NK-92 (cell line): Measurements from ENCODE around the gene PXYLP1.
"Not testable (repeated sequence)": the region's sequence is repeated elsewhere in the genome, so short reads cannot be mapped to it uniquely, and the experiment has no call there.

Experiments used
- DNase-seq: peaks from one replicate; lab custom pipeline; 2025; ENCODE audit not compliant: unreplicated experiment; lab: John Stamatoyannopoulos, UW

PXYLP1 gene

DNA sequence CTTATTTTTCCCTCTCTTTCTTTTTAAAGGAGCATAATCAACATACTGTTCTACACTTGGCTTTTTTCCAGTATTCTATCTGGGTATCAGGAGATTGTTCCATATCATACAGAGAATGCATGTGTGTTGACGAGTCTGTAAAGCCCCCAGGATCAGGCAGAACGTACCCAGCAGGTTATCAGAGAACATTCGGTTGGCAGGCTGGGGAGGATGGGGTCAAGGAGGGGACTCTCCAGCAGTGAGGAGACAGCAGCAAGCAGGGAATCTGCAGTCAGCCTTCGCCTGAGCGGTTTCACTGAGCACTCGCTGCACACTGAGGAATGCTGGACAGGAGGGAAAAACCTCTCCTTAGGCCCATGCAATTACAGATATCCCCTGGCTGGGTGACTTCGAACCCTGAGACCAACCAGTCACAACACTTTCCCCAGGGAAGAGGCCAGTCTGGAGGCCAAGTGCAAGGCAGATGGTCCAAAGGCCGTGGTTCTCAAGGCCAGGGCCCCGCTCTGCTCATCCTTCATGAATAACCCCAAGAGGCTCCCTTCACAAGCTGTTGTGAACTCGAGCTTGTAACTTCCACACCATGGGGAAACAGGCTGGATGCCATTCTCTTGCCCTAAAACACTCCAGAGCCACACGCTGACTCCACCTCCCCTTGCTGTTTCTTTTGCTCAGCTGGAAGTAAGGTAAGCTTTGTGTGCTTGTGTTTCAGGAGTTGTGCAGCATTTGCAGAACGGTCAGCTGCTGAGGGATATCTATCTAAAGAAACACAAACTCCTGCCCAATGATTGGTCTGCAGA lies 60.1 kb downstream of the PXYLP1 start:
- DNase-seq: no peak

DNA sequence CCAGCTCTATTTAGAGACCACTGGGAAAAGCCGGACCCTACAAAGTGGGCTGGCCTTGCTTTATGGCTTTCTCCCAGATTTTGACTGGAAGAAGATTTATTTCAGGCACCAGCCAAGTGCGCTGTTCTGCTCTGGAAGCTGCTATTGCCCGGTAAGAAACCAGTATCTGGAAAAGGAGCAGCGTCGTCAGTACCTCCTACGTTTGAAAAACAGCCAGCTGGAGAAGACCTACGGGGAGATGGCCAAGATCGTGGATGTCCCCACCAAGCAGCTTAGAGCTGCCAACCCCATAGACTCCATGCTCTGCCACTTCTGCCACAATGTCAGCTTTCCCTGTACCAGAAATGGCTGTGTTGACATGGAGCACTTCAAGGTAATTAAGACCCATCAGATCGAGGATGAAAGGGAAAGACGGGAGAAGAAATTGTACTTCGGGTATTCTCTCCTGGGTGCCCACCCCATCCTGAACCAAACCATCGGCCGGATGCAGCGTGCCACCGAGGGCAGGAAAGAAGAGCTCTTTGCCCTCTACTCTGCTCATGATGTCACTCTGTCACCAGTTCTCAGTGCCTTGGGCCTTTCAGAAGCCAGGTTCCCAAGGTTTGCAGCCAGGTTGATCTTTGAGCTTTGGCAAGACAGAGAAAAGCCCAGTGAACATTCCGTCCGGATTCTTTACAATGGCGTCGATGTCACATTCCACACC lies 60.9 kb downstream of the PXYLP1 start:
- no peak for DNase-seq

DNA sequence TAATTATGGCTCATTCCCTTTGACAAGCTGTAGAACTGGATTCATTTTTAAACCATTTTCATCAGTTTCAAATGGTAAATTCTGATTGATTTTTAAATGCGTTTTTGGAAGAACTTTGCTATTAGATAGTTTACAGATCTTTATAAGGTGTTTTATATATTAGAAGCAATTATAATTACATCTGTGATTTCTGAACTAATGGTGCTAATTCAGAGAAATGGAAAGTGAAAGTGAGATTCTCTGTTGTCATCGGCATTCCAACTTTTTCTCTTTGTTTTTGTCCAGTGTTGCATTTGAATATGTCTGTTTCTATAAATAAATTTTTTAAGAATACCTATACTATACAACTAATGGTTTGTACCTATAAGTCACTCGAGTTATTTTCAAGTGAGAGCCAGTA lies 62.7 kb downstream of the PXYLP1 start:
- DNase-seq: no peak

DNA sequence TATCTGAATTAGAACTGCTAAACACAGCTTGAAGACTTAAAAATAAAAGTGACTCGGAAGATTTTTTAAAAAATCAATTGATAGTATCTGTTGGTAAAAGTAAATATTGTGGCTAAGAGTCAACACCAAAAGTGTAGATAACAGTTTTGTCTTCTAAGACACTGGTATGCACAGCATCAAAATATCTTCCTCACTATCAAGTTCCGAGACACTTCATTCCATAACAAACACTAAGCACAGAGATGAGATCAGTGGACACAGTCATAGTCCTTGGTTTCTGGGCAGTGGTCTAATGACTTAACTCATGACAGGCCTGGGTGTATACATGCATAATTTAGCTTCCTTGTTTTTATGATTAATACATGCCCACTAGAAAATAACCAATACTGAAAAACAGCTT lies 63.2 kb downstream of the PXYLP1 start:
- no peak for DNase-seq

DNA sequence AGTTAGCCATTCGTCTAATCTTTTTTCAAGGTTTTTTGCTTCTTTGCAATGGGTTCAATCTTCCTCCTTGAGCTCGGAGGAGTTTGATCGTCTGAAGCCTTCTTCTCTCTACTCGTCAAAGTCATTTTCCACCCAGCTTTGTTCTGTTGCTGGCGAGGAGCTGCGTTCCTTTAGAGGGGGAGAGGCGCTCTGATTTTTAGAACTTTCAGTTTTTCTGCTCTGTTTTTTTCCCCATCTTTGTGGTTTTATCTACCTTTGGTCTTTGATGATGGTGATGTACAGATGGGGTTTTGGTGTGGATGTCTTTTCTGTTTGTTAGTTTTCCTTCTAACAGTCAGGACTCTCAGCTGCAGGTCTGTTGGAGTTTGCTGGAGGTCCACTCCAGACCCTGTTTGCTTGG lies 68.8 kb downstream of the PXYLP1 start:
- DNase-seq: not testable (repeated sequence)

DNA sequence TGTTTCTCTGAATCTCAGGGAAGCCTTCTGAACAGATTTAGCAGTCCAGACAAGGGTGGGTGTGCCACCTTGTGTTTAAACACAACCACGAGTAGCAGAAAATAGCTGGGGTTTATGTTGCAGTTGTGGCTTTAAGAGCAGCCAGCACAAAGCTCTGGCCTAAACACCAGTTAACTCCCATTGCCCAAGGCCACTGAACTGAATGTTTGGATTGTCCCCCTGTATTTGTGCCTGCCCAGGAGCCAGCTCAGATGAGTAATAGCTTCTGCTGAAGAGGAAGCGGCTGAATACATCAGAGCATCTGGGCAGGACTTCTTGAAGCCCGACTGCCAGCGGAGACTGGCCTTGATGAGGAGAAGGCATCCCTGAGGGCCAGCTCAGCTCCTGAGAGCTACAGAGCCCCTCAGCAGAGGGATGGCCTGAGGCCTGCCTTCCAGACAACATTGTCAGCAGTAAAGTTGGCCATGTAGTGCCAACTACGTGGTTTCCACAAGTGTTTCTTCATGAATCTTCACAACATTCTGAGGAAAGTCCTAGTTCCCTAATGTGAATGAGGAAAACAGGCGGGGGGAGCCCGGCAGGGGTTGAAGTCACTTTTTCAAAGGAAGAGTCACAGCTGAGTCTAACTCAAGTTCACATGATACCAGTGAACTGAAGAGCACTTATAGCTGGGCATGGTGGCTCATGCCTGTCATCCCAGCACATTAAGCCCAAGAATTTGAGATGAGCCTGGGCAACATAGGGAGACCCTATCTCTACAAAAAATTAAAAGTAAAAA lies 70.9 kb downstream of the PXYLP1 start:
- no peak for DNase-seq

DNA sequence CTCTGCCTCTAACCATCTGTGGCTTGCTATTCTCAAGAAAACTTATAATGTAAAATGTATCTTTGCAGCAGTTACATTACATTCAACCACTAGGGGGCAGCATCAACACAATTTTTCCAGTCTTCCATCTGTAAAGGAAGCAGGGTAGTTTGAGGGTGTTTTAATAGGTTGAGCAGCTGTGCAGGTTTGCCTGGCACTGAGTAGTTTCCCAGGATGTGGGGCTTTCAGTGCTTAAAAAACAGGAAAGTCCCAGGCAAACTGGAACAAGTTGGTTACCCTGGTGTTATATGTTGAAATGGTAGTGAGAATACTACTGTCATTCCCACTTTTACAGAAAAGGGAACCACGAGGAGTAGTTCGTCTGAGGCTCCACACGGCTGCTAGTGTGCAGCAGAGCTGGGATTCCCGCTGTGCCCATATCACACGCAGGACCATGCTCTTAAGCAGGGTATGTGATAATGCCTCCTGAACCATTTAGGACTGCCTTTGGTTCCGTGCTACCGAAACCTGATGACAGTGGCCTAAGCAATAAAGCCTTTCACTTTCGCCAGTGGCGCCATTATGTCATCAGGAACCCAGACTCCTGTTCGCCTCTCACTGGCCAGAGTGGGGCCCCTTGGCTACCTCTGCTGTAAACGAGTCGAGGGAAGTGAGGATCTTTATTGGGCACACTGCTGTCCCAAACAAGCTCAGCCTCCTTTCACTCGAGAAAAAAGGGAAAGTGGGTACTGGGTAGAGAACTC lies 72.0 kb downstream of the PXYLP1 start:
- no peak for DNase-seq

DNA sequence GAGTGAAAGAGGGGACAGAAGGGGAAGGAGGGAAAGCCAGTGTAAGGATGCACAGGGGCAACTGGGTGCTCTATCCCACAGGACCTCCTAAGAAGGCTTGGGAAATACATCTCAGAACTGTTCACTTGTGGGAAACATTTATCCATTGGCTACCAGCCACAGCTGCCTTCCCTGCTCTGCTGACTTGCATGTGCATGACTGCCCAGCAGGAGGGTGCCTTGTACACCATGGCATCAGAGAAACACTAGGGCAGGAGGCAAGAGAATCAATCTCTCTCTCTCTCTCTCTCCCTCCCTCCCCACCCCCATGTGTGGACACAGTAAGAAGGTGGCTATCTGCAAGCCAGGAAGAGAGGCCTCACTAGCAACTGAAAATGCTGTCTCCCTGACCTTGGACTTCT lies 73.8 kb downstream of the PXYLP1 start:
- no peak for DNase-seq

DNA sequence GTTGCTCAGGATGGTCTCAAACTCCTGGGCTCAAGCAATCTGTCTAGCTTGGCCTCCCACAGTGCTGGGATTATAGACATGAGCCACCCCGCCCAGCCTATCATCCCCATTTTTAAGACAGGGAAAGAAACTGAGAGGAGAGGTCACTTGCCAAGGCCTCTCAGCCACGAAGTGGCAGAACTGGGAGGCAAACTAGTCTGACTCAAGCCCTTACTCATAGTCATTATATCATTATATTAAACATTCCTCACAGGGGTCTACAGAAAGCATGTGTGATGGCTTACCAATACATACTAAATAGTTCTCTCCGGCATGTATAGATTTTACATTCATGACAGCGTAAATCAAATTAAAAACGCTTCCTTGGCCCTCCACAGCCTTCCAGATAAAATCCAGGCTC lies 74.7 kb downstream of the PXYLP1 start:
- DNase-seq: no peak

DNA sequence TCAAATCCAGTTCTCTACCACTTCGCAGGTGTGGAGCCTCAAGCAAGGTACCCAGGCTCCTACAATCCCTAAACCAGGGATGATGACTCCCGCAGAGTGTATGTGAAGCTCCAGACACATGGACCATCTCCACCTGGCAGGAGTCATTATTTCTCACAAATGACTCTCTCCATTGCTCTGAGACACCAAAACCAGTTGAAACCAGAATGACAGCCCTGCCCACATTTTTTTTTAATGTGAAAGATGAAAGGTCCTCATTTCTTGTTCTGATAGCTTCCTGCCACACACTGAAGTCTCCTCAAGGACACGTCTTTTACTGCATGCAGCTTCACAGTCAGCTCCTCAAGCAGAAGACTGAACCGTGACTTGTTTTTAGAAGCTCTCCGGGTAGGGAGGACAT lies 75.3 kb downstream of the PXYLP1 start:
- DNase-seq: no peak

DNA sequence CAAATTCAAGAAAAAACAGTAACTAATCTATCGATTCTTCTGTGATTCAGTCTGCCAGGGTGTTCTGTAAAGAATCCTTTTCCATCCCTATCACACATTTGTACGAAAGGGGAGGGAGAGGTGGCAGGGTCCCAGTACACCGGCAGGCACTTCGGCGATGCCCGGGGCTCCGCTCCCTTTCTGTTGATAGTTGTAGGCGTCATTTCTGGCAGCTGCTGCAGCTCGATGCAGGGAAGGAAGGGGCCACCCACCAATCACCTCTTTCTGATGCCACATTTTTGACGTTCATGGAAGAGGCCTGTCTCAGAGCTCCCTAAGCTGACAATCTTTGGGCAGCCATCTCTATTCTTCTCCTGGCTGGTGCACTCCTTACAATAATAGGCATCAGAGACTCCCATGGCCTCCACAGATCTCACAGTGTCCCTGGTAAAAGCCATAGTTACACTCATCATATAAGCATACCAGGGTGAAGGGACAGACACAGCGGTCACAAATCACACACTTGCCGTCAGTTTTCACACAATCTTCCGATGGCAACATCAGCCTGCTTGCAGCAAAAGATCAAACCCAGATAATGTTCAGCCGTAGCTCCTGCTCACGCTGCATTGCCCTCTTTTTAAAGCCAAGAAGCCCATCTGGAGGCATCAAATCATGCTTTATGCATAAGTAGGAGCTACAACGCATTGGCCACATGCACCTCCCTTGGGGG lies 75.9 kb downstream of the PXYLP1 start:
- no peak for DNase-seq

DNA sequence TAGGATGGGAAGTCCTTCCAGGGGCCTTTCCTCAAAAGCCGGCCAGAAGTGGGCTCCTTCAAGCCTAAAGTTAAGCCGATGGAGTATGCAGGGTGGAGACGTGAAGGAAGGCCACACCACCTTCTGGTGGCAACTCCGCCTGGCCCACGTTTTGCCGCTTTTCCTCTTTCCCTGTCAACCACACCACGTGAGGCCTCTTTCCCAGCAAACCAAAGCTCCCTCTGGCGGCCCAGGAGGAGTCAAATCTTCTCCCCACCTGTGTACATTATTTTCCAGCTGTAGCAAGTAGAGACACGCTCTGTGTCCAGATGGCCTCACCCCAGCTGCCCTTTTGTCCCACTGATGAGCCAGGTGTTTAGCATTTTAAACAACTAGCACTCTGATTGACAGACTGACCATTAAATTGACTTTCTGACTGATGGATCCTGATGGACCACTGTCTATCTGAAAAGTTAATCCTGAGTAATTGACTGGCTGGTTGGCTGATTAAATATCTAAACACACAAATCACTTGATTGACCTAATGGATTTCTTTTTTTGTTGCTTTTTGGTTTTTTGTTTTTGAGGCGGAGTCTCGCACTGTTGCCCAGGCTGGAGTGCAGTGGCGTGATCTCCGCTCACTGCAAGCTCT lies 77.1 kb downstream of the PXYLP1 start:
- no peak for DNase-seq

DNA sequence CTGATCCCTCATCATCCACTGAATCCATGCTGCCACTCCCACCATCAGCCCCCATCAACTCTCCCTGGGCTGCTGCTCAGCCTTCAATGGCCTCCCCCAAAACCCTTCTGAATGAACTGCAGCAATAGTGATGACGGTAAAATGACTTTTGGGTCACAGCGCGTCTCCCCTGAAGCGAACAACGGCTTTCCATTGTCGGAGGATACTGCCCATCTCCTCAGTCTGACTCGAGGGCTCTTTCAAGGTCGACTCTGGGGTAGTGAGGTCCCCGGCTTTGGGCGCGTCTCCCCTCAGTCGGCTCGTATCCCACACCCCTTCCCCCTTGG lies 79.5 kb downstream of the PXYLP1 start:
- DNase-seq: no peak

DNA sequence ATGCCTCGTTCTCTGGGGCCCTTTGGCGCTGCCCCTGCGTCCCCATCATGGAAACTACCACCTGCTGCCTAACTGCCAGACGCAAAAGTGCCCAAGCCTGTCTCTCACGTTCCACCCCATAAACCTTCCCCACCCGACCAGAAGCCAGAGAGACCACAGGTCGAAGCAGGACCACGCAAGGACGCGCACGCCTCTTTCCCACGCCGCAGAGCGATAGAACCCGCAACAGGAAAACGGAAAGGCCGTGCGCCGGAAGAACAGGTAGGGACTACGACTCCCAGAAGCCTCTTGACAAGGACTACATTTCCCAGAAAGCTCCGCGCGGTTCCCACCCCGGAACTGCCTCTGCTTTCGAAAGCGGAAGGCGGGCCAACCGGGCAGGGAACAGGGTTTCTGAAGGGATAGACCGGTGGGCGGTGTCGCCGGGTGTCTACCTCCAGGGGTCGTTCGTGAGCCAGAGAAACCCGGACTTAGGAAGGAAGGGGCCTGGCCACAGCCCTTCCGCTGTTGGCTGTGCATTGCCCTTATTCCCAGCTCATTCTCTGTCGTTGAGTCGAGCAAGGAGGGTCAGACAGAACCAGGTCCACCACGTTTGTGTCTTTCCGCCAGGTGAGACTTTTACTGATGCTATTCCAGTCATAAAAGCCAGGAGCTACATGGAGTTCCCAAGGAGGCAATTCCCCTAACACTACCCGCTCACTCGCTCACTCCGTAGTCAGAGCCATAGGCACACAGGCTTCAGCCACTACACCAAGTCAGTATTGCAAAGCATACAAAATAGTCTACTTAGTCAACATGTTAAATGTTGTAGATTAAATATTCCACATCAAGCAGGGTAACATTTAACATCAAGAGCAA lies 80.1 kb downstream of the PXYLP1 start:
- DNase-seq: peak; percentile 71

DNA sequence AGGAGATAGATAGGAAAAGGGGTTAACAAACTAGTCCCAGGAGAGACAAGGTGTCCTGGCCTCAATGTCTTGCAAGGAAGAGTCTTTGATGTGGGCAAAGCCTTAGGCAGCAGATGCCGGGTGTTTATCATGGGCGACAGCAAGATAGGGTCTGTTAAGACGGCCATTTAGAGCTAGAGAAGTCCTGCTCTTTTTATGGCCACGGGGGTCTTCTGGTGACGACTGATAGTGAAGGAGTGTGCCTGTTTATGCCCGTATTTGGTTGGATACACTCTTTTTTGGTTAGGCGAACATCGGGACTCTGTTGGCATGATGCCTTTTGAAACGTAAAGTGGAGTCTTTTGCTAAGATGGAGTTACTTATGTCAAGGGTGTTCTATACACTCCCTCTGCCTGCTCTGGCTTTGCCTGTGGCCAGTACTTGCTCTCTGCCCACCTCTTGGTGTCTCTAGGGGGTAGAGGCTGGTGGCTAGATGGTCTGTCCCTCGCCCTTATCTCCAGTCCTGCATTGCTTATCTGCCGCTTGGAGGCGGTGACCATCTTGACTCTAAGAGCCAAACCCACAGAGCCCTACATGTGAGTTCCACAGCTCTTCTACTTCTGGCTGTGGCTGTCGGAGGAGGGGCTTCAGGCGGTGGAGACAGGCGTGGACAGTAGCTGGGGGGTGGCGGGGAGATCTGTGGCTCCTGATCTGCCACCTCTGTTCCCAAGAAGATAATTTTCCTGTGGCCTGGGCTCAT lies 80.9 kb downstream of the PXYLP1 start:
- DNase-seq: no peak

DNA sequence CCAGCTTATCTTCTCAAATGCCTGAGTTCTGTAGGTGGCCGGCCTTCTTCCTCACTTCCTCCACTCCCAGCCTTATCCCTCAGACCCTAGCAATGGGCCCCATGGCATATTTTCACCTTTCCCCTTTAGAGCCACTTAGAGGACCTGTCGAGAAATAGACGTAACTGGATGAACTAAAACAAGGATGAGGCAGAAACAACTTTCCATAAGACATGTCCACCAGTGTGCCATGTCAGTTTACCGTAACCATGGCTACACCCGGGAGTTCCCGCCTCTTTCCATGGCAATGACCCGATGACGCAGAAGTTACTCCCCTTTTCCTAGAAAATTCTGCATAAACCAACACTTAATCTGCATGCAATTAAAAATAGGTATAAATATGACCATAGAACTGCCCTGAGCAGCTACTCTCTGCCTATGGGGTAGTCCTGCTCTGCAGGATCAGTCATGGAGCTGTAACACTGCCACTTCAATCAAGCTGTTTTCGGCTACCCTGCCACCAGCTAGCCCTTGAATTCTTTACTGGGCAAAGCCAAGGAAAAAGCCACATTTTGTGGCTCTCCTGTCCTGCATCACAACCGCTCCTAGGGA lies 81.6 kb downstream of the PXYLP1 start:
- DNase-seq: no peak

DNA sequence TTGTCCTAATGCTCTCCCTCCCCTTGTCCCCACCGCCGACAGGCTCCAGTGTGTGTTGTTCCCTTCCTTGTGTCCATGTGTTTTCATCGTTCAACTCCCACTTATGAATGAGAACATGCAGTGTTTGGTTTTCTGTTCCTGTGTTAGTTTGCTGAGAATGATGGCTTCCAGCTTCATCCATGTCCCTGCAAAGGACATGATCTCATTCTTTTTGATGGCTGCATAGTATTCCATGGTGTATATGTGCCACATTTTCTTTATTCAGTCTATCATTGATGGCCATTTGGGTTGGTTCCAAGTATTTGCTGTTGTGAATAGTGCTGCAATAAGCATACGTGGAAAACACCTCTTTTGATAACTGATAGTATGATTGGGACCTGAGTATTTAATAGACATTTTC lies 82.8 kb downstream of the PXYLP1 start:
- not testable (repeated sequence) for DNase-seq

DNA sequence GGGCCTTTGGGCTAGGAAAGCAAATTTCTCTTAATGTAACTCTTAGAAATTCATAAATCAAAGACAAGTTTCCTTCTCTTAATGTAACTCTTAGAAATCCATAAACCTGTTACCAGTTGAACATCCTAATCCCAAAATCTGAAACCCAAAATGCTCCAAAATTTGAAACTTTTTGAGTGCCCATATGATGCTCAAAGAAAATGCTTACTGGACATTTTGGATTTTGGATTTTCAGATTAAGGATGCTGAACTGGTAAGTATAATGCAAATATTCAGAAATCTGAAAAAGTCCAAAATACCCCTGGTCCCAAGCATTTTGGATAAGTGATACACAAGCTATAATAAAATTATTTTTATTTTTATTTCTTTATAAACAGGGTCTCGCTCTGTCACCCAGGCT lies 85.2 kb downstream of the PXYLP1 start:
- no peak for DNase-seq
